MCF 10A (cell line): Measurements from ENCODE around the gene DLG2. TPM values are rescaled to one million over a fixed set of nuclear protein-coding genes. Genes with fewer than 3 reads are reported as not detected.
"Not testable (repeated sequence)": the region's sequence is repeated elsewhere in the genome, so short reads cannot be mapped to it uniquely, and the experiment has no call there.

Experiments used
- BruUV-seq: library from RNA; stranded (reverse); fragments of 400-500 nt; replicated peaks from 2 replicates; lab custom pipeline; 2021; lab: Mats Ljungman, UMichigan
- CTCF ChIA-PET: fragments of 300-600 bp; sonication (Branson Sonifier 250); formaldehyde crosslinking; extraction: SDS; loops from one replicate; lab custom pipeline; 2021; ENCODE audit warnings: antibody characterized with exemption, inconsistent platforms; lab: Yijun Ruan, JAX
- POLR2A ChIA-PET: fragments of 300-600, 350-650 bp; sonication (Branson Sonifier 250); formaldehyde crosslinking; extraction: SDS; loops from one replicate; lab custom pipeline; 2020; ENCODE audit warnings: antibody characterized with exemption, inconsistent platforms; lab: Yijun Ruan, JAX
- DNase-seq: peaks from one replicate; pipeline ENCODE4 v3.0.0-alpha.2; 2018; ENCODE audit not compliant: unreplicated experiment
- H3K27ac Mint-ChIP-seq: one replicate; pipeline ENCODE4 v1.8.0; 2022; ENCODE audit warnings: mild to moderate bottlenecking, low read depth, mixed read lengths; ENCODE audit not compliant: unreplicated experiment
- H3K27me3 Mint-ChIP-seq: one replicate; pipeline ENCODE4 v1.8.0; 2022; ENCODE audit warnings: mixed read lengths; ENCODE audit not compliant: insufficient read depth, unreplicated experiment
- H3K36me3 Mint-ChIP-seq: one replicate; pipeline ENCODE4 v1.8.0; 2022; ENCODE audit warnings: mild to moderate bottlenecking, moderate library complexity, mixed read lengths; ENCODE audit not compliant: insufficient read depth, unreplicated experiment
- H3K4me1 Mint-ChIP-seq: one replicate; pipeline ENCODE4 v1.8.0; 2022; ENCODE audit warnings: mixed read lengths; ENCODE audit not compliant: insufficient read depth, unreplicated experiment
- H3K4me3 Mint-ChIP-seq: one replicate; pipeline ENCODE4 v1.8.0; 2022; ENCODE audit warnings: mild to moderate bottlenecking, moderate library complexity, mixed read lengths; ENCODE audit not compliant: unreplicated experiment
- H3K9me3 Mint-ChIP-seq: one replicate; pipeline ENCODE4 v1.8.0; 2022; ENCODE audit warnings: mixed read lengths; ENCODE audit not compliant: unreplicated experiment
- intact Hi-C: fragments of 100-400 bp; cut with micrococcal nuclease; formaldehyde crosslinking; loops from 2 replicates; pipeline ENCODE4 v1.14.1; 2022
- total RNA-seq: library from RNA; stranded (reverse); gene quantifications from 2 replicates; pipeline ENCODE4 v1.2.3, GENCODE V29; 2022
- TF ChIP-seq, protein P1 (sequence below): fragments of 200-600 bp; IDR thresholded peaks from one replicate; pipeline ENCODE4 v1.8.0; 2022; ENCODE audit warnings: antibody characterized with exemption, mild to moderate bottlenecking; ENCODE audit not compliant: unreplicated experiment

DLG2 gene
- total RNA-seq, 1 experiment from 2014 or later = 0.26 TPM

DNA sequence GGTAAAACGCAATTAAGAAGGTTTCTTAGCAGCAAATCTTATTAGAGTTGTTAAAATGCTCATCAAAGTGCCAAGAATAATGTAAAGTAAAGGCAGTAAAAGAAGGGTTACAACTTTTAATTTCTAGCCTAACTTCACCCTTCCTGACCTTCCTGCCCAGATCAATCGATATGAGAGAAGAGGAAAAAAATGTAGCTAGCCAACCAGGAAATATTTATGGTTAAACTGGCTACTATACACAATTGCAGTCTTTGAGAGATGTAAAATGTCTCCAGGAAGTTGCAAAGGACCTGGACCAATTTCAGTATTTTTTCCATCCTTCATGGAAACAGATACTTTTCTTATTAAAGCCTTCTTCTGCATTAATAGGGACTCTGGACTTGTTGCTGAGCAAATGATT lies 2199.2 kb downstream of the DLG2 start:
- intact Hi-C loops = no loop called here
- POLR2A ChIA-PET = no interaction called here
- Mint-ChIP-seq H3K27ac (no peak overlapping the region), H3K4me1 (no peaks in the 10 kb centered on the region), H3K36me3 (no peaks in the 10 kb centered on the region), H3K9me3 (peaks cover under 1% of the 10 kb centered on the region), H3K4me3 (no peak overlapping the region), H3K27me3 (no peaks in the 10 kb centered on the region)
- no peak for DNase-seq
- TF ChIP-seq, protein P1, sequence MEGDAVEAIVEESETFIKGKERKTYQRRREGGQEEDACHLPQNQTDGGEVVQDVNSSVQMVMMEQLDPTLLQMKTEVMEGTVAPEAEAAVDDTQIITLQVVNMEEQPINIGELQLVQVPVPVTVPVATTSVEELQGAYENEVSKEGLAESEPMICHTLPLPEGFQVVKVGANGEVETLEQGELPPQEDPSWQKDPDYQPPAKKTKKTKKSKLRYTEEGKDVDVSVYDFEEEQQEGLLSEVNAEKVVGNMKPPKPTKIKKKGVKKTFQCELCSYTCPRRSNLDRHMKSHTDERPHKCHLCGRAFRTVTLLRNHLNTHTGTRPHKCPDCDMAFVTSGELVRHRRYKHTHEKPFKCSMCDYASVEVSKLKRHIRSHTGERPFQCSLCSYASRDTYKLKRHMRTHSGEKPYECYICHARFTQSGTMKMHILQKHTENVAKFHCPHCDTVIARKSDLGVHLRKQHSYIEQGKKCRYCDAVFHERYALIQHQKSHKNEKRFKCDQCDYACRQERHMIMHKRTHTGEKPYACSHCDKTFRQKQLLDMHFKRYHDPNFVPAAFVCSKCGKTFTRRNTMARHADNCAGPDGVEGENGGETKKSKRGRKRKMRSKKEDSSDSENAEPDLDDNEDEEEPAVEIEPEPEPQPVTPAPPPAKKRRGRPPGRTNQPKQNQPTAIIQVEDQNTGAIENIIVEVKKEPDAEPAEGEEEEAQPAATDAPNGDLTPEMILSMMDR = no peak
- no TSS peak for BruUV-seq
- CTCF ChIA-PET = no interaction called here

DNA sequence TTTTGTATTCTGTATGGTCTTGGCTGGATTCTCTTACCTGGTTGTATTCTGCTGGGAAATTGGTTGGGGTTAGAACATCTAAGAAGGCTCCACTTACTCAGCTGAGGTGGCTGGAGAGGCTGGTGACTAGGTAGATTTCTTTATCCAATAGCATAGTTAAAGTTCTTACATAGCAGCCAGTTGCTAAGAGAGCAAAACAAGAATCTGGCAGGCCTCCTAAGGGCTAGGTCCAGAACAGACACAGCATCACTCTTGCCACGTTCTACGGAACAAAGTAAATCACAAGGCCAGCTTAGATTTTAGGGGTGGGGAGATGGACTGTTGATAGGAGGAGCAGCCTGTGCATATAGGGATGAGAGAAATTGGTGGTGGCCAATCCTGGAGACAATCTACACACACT lies 2199.6 kb downstream of the DLG2 start:
- no peak for DNase-seq
- intact Hi-C loops = no loop called here
- no peaks in the 10 kb centered on the region for H3K4me1 Mint-ChIP-seq
- no peaks in the 10 kb centered on the region for H3K27me3 Mint-ChIP-seq
- no peaks in the 10 kb centered on the region for H3K36me3 Mint-ChIP-seq
- BruUV-seq = no TSS peak
- H3K4me3 Mint-ChIP-seq = no peak overlapping the region
- TF ChIP-seq, protein P1 = no peak
- no peak overlapping the region for H3K27ac Mint-ChIP-seq
- CTCF ChIA-PET = no interaction called here
- POLR2A ChIA-PET = no interaction called here
- H3K9me3 Mint-ChIP-seq = peaks cover 4% of the 10 kb centered on the region

DNA sequence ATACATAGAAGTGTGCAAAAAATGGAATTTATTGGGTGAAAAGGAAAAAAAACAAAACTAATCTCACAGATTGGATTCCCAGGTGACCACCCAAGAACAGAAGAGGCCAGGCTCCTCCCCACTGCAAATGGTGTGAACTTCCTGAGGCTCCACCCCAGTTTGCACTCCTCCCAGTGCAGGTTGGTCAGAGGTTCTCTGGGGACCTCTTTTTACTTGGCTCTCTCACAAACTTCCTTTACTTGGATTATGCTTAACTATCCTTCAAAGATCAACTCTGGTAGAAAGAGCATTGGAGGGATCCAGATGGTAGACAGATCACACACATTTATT lies 2202.0 kb downstream of the DLG2 start:
- Mint-ChIP-seq H3K36me3 (no peaks in the 10 kb centered on the region), H3K27ac (no peak overlapping the region), H3K4me1 (no peaks in the 10 kb centered on the region), H3K9me3 (peaks cover 23% of the 10 kb centered on the region), H3K27me3 (no peaks in the 10 kb centered on the region), H3K4me3 (no peak overlapping the region)
- ChIA-PET POLR2A (no interaction called here), CTCF (interaction anchor here (0.6 kb wide), 1 partner anchor 148 kb away, joined by 3 read pairs; no protein-coding TSS in a partner anchor)
- BruUV-seq = no TSS peak
- intact Hi-C loops = no loop called here
- no peak for DNase-seq
- TF ChIP-seq, protein P1 = no peak

DNA sequence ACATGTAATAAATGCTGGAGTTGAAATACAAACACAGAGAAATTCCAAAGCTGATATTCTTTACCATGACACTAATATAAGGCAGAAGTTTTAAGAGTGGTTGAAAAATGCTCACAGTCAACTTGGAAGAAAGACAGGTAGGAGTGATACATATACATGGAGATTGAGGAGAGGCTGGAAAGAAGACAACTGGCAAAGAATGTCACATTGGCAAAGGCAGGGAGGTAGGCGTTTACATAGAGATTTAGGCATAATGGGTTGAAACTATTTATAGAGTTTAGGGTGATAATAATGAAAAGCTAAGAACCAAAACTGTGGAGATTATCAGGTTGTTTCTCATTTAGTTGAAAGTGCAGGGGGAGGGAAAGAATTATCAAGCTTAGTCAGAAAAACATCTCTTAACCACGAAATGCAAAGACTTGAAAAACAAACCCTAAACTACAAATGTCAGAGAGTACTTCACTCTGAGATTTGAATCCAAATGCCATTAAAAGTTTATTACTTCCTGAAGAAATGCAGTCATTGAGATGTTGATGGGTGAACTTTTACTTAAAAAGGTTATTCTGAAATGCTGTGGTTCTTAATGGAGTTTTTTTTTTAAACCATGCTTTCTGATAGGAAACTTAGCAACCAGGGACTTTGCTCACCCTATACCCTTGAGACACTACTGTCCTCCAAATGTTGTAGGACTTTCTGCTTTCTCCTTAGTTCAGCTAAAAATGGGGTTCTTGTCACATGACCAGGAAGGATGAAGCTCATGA lies 2202.6 kb downstream of the DLG2 start:
- no peak for DNase-seq
- intact Hi-C loops = no loop called here
- H3K27me3 Mint-ChIP-seq = no peaks in the 10 kb centered on the region
- H3K27ac Mint-ChIP-seq = no peak overlapping the region
- H3K4me1 Mint-ChIP-seq = no peaks in the 10 kb centered on the region
- H3K4me3 Mint-ChIP-seq = no peak overlapping the region
- ChIA-PET POLR2A (no interaction called here), CTCF (no interaction called here)
- BruUV-seq = no TSS peak
- peaks cover 26% of the 10 kb centered on the region for H3K9me3 Mint-ChIP-seq
- TF ChIP-seq, protein P1 = no peak
- no peaks in the 10 kb centered on the region for H3K36me3 Mint-ChIP-seq

DNA sequence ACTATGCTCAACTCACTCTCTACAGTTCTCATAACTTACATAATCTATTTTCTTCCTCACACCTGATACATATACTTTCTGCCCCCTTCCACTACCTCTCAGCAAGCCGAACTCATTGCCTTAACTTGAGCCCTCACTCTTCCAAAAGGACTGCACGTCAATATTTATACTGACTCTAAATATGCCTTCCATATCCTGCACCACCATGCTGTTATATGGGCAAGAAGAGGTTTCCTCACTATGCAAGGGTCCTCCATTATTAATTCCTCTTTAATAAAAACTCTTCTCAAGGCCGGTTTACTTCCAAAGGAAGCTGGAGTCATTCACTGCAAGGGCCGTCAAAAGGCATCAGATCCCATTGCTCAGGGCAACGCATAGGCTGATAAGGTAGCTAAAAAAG lies 2204.5 kb downstream of the DLG2 start:
- H3K27me3 Mint-ChIP-seq, POLR2A ChIA-PET, CTCF ChIA-PET, H3K4me1 Mint-ChIP-seq, DNase-seq, H3K4me3 Mint-ChIP-seq, BruUV-seq, H3K27ac Mint-ChIP-seq, H3K36me3 Mint-ChIP-seq, intact Hi-C loops: not testable (repeated sequence)
- peaks cover 26% of the 10 kb centered on the region for H3K9me3 Mint-ChIP-seq
